Ascending aorta (tissue), 2 donors: ENCODE data around the gene SDK1. TPM values are rescaled to one million over a fixed set of nuclear protein-coding genes. Genes with fewer than 3 reads are reported as not detected.
A peak's percentile ranks its signal among the peaks of the same experiment; 100 is the strongest.

Experiments used
- DNase-seq, 2 donors: peaks; one replicate each; pipeline ENCODE4 v3.0.0-alpha.2; 2019; ENCODE audit warnings: low spot score in 2 of 2
- H3K27ac ChIP-seq, 2 donors: fragments of 200-600 bp; sonication (generic); one replicate each; pipeline ENCODE4 v1.5.1; 2016 to 2017; ENCODE audit warnings: mild to moderate bottlenecking in 1 of 2
- H3K27me3 ChIP-seq: fragments of 200-600 bp; sonication (generic); one replicate; pipeline ENCODE4 v1.5.1; 2017
- H3K36me3 ChIP-seq, 2 donors: fragments of 200-600 bp; sonication (generic); one replicate each; pipeline ENCODE4 v1.5.1; 2016
- H3K4me1 ChIP-seq, 2 donors: fragments of 200-600 bp; sonication (generic); one replicate each; pipeline ENCODE4 v1.5.1; 2016 to 2017; ENCODE audit warnings: mild to moderate bottlenecking in 1 of 2
- H3K4me3 ChIP-seq, 2 donors: fragments of 200-600 bp; sonication (generic); one replicate each; pipeline ENCODE4 v1.5.1; 2016 to 2017; ENCODE audit warnings: mild to moderate bottlenecking in 1 of 2
- H3K9me3 ChIP-seq, 2 donors: fragments of 200-600 bp; sonication (generic); one replicate each; pipeline ENCODE4 v1.5.1; 2016
- CTCF ChIP-seq, 3 experiments: fragments of 200-600 bp in 2 of 3; fragments of 450-650 bp in 1 of 3; sonication (generic) in 2 of 3; IDR thresholded peaks; one replicate each; pipeline ENCODE4 v1.5.1; 2016 to 2019; ENCODE audit warnings: antibody characterized with exemption in 3 of 3, mild to moderate bottlenecking in 1 of 3, moderate library complexity in 1 of 3
- intact Hi-C: fragments of 100-400 bp; cut with DNase I; formaldehyde crosslinking; loops from one replicate; pipeline ENCODE4 v1.15.1; 2023
- total RNA-seq: library from RNA; depleted of rRNA; stranded (reverse); fragments of >200 nt; gene quantifications from one replicate; pipeline ENCODE4 v1.1.0, GENCODE V29; 2016

Gene SDK1
- total RNA-seq, 1 donor from 2014 or later = 13.3 TPM

GRCh38 chr7:4020086-4020485 is 719.0 kb downstream of the SDK1 start:
- intact Hi-C loops = no loop called here
- Histone ChIP-seq H3K27ac (no peak overlapping the region), H3K9me3 (peaks cover 0 to 4% of the 10 kb centered on the region in 2 donors), H3K27me3 (no peaks in the 10 kb centered on the region), H3K4me3 (no peak overlapping the region), H3K4me1 (no peaks in the 10 kb centered on the region), H3K36me3 (peaks cover 0 to 57% of the 10 kb centered on the region in 2 donors)
- no peak for DNase-seq
- TF ChIP-seq CTCF (IDR thresholded peaks at IDR 0.05) = no peak

GRCh38 chr7:4021413-4021812 is 720.4 kb downstream of the SDK1 start:
- Histone ChIP-seq H3K27ac (no peak overlapping the region), H3K4me1 (peaks cover 3 to 6% of the 10 kb centered on the region in 2 donors), H3K27me3 (no peaks in the 10 kb centered on the region), H3K9me3 (peaks cover 0 to 4% of the 10 kb centered on the region in 2 donors), H3K36me3 (peaks cover 0 to 45% of the 10 kb centered on the region in 2 donors), H3K4me3 (no peak overlapping the region)
- no peak for TF ChIP-seq CTCF (IDR thresholded peaks at IDR 0.05)
- no peak for DNase-seq
- intact Hi-C loops = no loop called here

GRCh38 chr7:4022265-4022664 is 721.2 kb downstream of the SDK1 start:
- TF ChIP-seq CTCF (IDR thresholded peaks at IDR 0.05) = no peak
- Histone ChIP-seq H3K4me3 (no peak overlapping the region), H3K27me3 (no peaks in the 10 kb centered on the region), H3K27ac (no peak overlapping the region), H3K36me3 (peaks cover 0 to 37% of the 10 kb centered on the region in 2 donors), H3K4me1 (peaks cover 6 to 12% of the 10 kb centered on the region in 2 donors), H3K9me3 (peaks cover 0 to 4% of the 10 kb centered on the region in 2 donors)
- intact Hi-C loops = no loop called here
- DNase-seq = no peak

- no peak for DNase-seq
- Histone ChIP-seq H3K27me3 (no peaks in the 10 kb centered on the region), H3K36me3 (peaks cover 0 to 24% of the 10 kb centered on the region in 2 donors), H3K27ac (no peak overlapping the region), H3K4me1 (peaks cover 6 to 12% of the 10 kb centered on the region in 2 donors), H3K4me3 (no peak overlapping the region), H3K9me3 (peaks cover 0 to 3% of the 10 kb centered on the region in 2 donors)
- intact Hi-C loops = no loop called here
- TF ChIP-seq CTCF (IDR thresholded peaks at IDR 0.05) = no peak
Observed at GRCh38 chr7:4023502-4023901, 722.5 kb downstream of the SDK1 start.

GRCh38 chr7:4024133-4024532 is 723.1 kb downstream of the SDK1 start:
- no peak overlapping the region for H3K4me3 ChIP-seq
- no peak for TF ChIP-seq CTCF (IDR thresholded peaks at IDR 0.05)
- H3K27ac ChIP-seq = no peak overlapping the region
- no peak for DNase-seq
- no peaks in the 10 kb centered on the region for H3K27me3 ChIP-seq
- H3K4me1 ChIP-seq = peaks cover 6 to 12% of the 10 kb centered on the region in 2 donors
- peaks cover 0 to 18% of the 10 kb centered on the region in 2 donors for H3K36me3 ChIP-seq
- intact Hi-C loops = no loop called here
- H3K9me3 ChIP-seq = no peaks in the 10 kb centered on the region

GRCh38 chr7:4024806-4025205 is 723.8 kb downstream of the SDK1 start:
- Histone ChIP-seq H3K4me1 (peaks cover 6 to 12% of the 10 kb centered on the region in 2 donors), H3K9me3 (no peaks in the 10 kb centered on the region), H3K27me3 (no peaks in the 10 kb centered on the region), H3K27ac (peak overlapping the region; percentile 71 to 77), H3K36me3 (peaks cover 0 to 13% of the 10 kb centered on the region in 2 donors), H3K4me3 (no peak overlapping the region)
- DNase-seq = no peak
- TF ChIP-seq CTCF (IDR thresholded peaks at IDR 0.05) = no peak
- intact Hi-C loops = no loop called here
